Measurements from ENCODE around the gene GPATCH8.

The GPATCH8 gene

DNA sequence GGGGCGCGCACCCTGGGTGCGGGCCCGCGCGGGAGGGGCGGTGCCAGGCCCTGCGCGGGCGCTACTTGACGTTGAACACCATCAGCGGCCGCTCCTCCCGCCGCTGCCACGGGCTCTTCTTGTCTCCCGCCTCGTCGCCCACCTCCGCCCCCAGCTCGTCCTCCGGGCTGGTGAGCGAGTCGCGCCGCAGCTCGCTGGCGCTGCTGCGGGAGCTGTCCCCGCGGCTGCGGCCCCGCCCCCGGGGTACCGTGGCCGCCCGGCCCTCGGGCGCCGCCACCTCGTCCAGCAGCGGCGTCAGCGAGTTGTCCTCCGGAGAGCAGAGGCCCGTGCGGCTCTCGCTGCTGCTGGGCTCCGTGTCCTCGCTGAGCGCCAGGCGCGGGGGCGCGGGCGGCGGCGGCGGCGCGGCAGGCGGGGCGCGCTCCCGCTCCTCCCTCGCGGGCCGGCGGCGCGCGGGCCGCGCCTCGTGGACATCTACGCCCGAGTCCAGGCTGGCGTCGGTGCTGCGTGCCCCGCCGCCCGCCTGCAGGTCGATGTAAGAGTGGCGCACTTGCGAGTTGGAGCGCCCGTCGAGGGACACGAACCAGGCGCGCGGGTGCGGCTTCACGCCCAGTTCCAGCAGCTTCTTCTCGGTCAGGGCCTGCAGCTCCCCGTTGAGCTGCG, 149.4 kb downstream of the GPATCH8 start:
- peak; percentile 49 to 83 (median 64) for DNase-seq

DNA sequence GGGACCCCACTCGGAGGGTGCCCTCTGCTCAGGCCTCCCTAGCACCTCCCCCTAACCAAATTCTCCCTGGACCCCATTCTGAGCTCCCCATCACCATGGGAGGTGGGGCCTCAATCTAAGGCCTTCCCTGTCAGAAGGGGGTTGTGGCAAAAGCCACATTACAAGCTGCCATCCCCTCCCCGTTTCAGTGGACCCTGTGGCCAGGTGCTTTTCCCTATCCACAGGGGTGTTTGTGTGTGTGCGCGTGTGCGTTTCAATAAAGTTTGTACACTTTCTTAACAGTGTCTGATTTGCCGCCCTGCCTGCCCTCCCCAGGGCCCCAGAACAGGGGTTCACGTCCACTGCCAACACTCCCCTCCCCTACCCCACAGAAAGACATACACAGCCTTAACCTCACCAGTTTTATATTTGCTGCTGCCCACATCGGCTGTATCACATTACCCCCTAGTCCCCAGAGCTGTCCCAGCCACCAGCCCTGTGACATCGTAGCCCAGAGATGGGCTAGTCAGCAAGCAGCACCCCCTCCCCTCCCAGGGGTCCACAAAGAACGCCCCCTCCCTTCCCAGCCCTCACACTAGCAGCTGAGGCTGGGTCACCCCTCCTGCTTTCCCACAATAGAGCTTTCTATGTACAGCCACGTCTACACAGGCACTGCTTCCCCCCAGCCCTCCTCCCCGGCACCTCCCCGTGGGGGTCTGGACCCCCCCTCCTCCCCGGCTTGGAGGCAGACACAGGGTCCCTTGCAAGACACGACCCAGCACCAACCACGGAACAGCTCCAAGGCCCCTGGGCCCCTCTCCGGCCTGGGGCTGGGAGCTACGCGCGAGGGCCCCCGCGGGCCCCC, 150.2 kb downstream of the GPATCH8 start:
- no peak for DNase-seq

DNA sequence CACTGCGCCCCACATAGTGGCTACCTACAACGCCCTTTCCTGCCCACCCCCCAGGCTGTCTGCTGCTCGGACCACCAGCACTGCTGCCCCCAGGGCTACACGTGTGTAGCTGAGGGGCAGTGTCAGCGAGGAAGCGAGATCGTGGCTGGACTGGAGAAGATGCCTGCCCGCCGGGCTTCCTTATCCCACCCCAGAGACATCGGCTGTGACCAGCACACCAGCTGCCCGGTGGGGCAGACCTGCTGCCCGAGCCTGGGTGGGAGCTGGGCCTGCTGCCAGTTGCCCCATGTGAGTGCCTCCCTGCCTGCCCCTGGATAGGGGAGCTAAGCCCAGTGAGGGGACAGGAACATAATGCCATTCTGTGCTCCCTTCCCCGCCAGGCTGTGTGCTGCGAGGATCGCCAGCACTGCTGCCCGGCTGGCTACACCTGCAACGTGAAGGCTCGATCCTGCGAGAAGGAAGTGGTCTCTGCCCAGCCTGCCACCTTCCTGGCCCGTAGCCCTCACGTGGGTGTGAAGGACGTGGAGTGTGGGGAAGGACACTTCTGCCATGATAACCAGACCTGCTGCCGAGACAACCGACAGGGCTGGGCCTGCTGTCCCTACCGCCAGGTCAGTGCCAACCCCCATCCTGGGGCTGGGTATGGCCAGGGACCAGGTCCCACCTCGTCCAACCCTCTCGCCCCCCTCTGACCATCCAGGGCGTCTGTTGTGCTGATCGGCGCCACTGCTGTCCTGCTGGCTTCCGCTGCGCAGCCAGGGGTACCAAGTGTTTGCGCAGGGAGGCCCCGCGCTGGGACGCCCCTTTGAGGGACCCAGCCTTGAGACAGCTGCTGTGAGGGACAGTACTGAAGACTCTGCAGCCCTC, 151.0 kb downstream of the GPATCH8 start:
- no peak for DNase-seq

DNA sequence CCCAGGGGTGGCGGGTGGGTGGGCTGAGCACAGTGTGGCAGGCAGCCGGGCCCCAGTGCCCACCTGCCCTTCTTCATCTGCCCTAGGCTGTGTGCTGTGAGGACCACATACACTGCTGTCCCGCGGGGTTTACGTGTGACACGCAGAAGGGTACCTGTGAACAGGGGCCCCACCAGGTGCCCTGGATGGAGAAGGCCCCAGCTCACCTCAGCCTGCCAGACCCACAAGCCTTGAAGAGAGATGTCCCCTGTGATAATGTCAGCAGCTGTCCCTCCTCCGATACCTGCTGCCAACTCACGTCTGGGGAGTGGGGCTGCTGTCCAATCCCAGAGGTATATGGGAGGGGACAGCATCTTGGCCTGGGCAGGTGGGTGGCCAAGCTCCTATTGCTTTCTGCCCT, 151.7 kb downstream of the GPATCH8 start:
- DNase-seq = no peak

DNA sequence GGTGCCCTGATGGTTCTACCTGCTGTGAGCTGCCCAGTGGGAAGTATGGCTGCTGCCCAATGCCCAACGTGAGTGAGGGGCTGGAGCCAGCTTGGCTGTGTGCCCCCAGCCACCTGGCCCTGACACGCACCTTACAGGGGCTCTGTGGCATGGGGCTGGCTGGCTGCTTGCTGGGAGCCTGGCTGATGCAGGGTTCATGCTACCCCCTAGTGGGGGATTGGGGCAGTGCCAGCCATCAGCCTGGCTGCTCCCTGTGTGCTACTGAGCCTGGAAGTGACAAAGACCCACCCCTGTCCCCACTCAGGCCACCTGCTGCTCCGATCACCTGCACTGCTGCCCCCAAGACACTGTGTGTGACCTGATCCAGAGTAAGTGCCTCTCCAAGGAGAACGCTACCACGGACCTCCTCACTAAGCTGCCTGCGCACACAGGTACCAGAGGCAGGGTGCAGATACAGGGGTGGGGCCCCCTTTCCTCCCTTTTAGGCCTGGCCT, 152.4 kb downstream of the GPATCH8 start:
- DNase-seq = peak; percentile 69 to 80 (median 70)

DNA sequence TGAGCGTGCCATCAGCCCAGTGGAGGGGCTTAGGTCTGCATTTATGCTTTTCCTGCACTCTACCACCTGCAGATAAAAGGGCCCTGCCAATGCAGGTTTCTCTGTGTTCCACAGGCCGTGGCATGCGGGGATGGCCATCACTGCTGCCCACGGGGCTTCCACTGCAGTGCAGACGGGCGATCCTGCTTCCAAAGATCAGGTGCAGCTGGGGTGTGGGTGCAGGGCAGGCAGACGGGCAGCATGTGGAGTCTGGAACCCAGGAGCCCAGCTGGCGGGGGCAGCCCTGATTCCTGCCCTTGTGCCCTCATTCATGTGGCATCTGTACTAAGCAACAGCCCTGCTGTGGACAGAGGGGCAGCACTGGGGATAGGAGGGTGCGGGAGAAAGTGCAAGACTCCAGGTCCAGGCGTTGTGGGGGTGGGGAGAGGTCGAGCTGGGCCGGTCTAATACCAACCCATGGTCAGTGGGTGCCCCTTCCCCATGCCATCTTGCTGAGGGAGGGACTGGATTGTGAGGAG, 153.6 kb downstream of the GPATCH8 start:
- no peak for DNase-seq

DNA sequence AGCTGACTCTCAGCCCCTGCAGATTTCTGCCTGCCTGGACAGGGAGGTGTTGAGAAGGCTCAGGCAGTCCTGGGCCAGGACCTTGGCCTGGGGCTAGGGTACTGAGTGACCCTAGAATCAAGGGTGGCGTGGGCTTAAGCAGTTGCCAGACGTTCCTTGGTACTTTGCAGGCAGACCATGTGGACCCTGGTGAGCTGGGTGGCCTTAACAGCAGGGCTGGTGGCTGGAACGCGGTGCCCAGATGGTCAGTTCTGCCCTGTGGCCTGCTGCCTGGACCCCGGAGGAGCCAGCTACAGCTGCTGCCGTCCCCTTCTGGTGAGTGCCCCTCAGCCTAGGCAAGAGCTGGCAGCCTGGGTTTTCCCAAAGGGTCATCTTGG, 154.2 kb downstream of the GPATCH8 start:
- DNase-seq = no peak

DNA sequence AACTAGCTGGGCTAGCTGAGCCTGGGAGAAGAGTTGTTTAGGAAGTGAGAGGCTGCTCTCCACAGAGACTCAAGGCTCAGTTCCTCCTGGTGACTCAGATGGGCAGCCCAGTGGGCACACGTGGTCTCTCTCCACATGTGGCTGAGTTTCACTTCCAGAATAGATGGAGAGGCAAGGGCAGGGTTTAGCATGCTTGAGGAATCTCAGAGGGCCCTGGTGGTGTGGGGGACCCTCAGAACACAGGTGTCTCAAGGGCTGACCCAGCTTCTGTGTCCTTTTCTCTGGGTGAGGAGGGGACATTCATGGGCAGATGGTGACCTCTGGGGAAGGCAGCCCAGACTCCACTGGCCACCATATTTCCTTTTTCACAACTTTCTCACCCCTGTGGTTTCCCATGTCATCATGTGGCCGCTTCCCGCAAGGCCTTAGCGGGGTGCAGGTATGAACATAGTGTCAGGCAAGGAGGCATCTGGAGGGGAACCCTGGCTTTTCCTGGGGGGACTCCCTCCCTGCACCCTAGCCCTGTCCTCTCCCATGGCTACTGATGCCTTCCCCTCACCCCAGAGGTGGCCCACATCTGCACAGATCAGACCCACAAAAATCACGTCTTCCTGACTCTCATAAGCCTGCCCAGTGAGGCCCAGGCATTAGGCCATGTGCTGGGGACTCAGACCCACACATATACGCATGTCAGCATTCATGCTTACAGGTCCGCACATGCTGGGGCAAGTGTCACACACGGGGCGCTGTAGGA, 154.8 kb downstream of the GPATCH8 start:
- DNase-seq = peak; percentile 92 to 97 (median 95)
